ENCODE results near the gene ARMC6. TPM values are rescaled to one million over a fixed set of nuclear protein-coding genes. Genes with fewer than 3 reads are reported as not detected.

ARMC6 gene
- total and polyA plus RNA-seq, 2 of the 13 experiments (the other 11 are each of a cell fraction or from before 2014, with no cell fraction given), result 16.2 to 36.8 TPM

DNA sequence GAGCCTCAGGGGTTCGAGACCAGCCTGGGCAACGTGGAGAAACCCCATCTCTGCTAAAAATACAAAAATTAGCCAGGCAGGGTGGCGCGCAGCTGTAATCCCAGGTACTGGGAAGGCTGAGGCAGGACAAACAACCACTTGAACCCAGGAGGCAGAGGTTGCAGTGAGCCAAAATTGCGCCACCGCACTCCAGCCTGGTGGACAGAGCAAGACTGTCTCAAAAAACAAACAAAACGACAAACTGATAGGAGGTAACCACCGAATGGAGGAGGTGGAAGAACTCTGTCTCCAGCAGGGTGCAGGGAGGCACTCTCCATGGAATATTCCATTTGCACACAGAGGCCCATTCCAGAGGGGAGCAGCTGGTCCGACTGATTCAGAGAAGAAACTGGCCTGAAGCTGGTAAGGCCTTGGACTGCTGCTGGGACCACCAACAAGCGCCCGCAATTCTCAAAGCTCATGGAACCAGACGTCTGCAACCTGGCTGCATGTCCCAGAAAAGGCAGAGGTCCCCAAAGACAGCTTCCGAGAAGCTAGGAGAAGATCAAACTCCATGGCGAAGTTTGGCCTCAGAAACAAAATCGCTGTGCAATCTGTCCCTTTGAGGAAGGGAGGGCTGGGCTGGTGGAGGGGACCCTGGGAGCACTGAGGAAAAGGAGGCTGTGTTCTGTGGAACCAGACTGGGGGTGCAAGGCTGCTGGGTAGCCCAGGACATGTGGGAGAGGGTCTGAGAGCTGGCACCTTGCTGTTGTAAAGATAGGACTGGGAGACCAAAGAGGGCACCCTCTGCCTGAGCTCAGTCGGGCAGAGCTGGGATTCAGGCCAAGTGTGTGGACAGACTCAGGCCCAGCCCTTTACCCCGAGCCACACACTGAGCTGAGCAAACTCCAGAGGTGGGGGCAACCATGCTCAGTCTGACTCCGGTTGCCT is 65.6 kb downstream of the ARMC6 start (continued):
- TF ChIP-seq, protein P1, sequence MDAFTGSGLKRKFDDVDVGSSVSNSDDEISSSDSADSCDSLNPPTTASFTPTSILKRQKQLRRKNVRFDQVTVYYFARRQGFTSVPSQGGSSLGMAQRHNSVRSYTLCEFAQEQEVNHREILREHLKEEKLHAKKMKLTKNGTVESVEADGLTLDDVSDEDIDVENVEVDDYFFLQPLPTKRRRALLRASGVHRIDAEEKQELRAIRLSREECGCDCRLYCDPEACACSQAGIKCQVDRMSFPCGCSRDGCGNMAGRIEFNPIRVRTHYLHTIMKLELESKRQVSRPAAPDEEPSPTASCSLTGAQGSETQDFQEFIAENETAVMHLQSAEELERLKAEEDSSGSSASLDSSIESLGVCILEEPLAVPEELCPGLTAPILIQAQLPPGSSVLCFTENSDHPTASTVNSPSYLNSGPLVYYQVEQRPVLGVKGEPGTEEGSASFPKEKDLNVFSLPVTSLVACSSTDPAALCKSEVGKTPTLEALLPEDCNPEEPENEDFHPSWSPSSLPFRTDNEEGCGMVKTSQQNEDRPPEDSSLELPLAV (CRISPR knock-in tag; conservative IDR thresholded peaks at IDR 0.05; ENCODE audit: low read depth), result no peak
- peak; percentile 7; the same call in 1 of the 3 replicates for TF ChIP-seq MXI1 (IDR thresholded peaks at IDR 0.05; ENCODE audit: borderline replicate concordance, low read depth, low read length)
- no peak for TF ChIP-seq ZBTB42 (CRISPR knock-in tag; IDR thresholded peaks at IDR 0.05)
- peak; percentile 30; the same call in 1 of the 2 replicates for TF ChIP-seq ZNF263 (CRISPR knock-in tag; IDR thresholded peaks at IDR 0.05)
- TF ChIP-seq ZBTB1 (CRISPR knock-in tag; IDR thresholded peaks at IDR 0.05; ENCODE audit: borderline replicate concordance), result no peak
- peak; percentile 70; the same call in 1 of the 2 replicates for TF ChIP-seq FOXA3 (CRISPR knock-in tag; IDR thresholded peaks at IDR 0.05)
- 0 out of 2 replicates have a peak, but pooled peaks have one; percentile 57 for TF ChIP-seq ZNF709 (CRISPR knock-in tag; IDR thresholded peaks at IDR 0.05)
- TF ChIP-seq PHF20 (CRISPR knock-in tag; IDR thresholded peaks at IDR 0.05), result no peak
- TF ChIP-seq ZNF784 (CRISPR knock-in tag; IDR thresholded peaks at IDR 0.05; ENCODE audit: borderline replicate concordance), result no peak; the same call in 1 of the 2 replicates
- TF ChIP-seq GLI4 (CRISPR knock-in tag; IDR thresholded peaks at IDR 0.05; ENCODE audit: borderline replicate concordance), result no peak
- TF ChIP-seq ZNF83 (CRISPR knock-in tag; IDR thresholded peaks at IDR 0.05; ENCODE audit: borderline replicate concordance), result no peak
- TF ChIP-seq NFATC3 (CRISPR knock-in tag; IDR thresholded peaks at IDR 0.05), result no peak
- no peak for TF ChIP-seq ZNF546 (CRISPR knock-in tag; conservative IDR thresholded peaks at IDR 0.05)
- no peak for TF ChIP-seq ZNF530 (CRISPR knock-in tag; IDR thresholded peaks at IDR 0.05; ENCODE audit: low read depth)
- no peak for TF ChIP-seq CENPT (CRISPR knock-in tag; IDR thresholded peaks at IDR 0.05; ENCODE audit: low read depth)
- TF ChIP-seq ATM (IDR thresholded peaks at IDR 0.05; ENCODE audit: borderline replicate concordance), result no peak
- TF ChIP-seq, protein P2, sequence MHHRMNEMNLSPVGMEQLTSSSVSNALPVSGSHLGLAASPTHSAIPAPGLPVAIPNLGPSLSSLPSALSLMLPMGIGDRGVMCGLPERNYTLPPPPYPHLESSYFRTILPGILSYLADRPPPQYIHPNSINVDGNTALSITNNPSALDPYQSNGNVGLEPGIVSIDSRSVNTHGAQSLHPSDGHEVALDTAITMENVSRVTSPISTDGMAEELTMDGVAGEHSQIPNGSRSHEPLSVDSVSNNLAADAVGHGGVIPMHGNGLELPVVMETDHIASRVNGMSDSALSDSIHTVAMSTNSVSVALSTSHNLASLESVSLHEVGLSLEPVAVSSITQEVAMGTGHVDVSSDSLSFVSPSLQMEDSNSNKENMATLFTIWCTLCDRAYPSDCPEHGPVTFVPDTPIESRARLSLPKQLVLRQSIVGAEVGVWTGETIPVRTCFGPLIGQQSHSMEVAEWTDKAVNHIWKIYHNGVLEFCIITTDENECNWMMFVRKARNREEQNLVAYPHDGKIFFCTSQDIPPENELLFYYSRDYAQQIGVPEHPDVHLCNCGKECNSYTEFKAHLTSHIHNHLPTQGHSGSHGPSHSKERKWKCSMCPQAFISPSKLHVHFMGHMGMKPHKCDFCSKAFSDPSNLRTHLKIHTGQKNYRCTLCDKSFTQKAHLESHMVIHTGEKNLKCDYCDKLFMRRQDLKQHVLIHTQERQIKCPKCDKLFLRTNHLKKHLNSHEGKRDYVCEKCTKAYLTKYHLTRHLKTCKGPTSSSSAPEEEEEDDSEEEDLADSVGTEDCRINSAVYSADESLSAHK (CRISPR knock-in tag; IDR thresholded peaks at IDR 0.05; ENCODE audit: borderline replicate concordance), result no peak
- TF ChIP-seq GATA4 (IDR thresholded peaks at IDR 0.05; ENCODE audit: borderline replicate concordance, low read depth), result no peak
- no peak for TF ChIP-seq ZHX1 (CRISPR knock-in tag; IDR thresholded peaks at IDR 0.05; ENCODE audit: low read depth)
- no peak for TF ChIP-seq ZFP82 (CRISPR knock-in tag; IDR thresholded peaks at IDR 0.05; ENCODE audit: borderline replicate concordance)
- no peak for TF ChIP-seq ZNF549 (CRISPR knock-in tag; IDR thresholded peaks at IDR 0.05)
- no peak for TF ChIP-seq ZNF7 (CRISPR knock-in tag; IDR thresholded peaks at IDR 0.05)

All from HepG2 (cell line).